CMK (cell line): Measurements from ENCODE around the gene FBXL7.

ENCODE experiments used
- DNase-seq: peaks from one replicate; pipeline ENCODE4 v3.0.0-alpha.2; 2010; ENCODE audit warnings: low read depth

FBXL7 gene

GRCh38 chr5:15893866-15894265 lies 393.9 kb downstream of the FBXL7 start:
- no peak for DNase-seq

GRCh38 chr5:15897656-15898055 lies 397.7 kb downstream of the FBXL7 start:
- DNase-seq = no peak

GRCh38 chr5:15898641-15899040 lies 398.7 kb downstream of the FBXL7 start:
- no peak for DNase-seq

- no peak for DNase-seq
Observed at GRCh38 chr5:15899481-15899880, 399.5 kb downstream of the FBXL7 start.

GRCh38 chr5:15901151-15901550 lies 401.2 kb downstream of the FBXL7 start:
- no peak for DNase-seq

GRCh38 chr5:15902066-15902465 lies 402.1 kb downstream of the FBXL7 start:
- no peak for DNase-seq

- DNase-seq = no peak
Observed at GRCh38 chr5:15904899-15905830, 405.2 kb downstream of the FBXL7 start.

- no peak for DNase-seq
Observed at GRCh38 chr5:15914638-15915037, 414.7 kb downstream of the FBXL7 start.

GRCh38 chr5:15926586-15926985 lies 426.6 kb downstream of the FBXL7 start:
- no peak for DNase-seq

- DNase-seq = no peak
Observed at GRCh38 chr5:15927710-15928380, 427.9 kb downstream of the FBXL7 start.

GRCh38 chr5:15929611-15930263 lies 429.8 kb downstream of the FBXL7 start:
- no peak for DNase-seq

GRCh38 chr5:15932066-15932465 lies 432.1 kb downstream of the FBXL7 start:
- no peak for DNase-seq

- DNase-seq = no peak
Observed at GRCh38 chr5:15933259-15934207, 433.6 kb downstream of the FBXL7 start.

GRCh38 chr5:15936505-15937245 lies 436.7 kb downstream of the FBXL7 start:
- DNase-seq = no peak

GRCh38 chr5:15937708-15938107 lies 437.7 kb downstream of the FBXL7 start:
- DNase-seq = no peak

- DNase-seq = no peak
Observed at GRCh38 chr5:15938186-15938585, 438.2 kb downstream of the FBXL7 start.

GRCh38 chr5:15938961-15939360 lies 439.0 kb downstream of the FBXL7 start:
- no peak for DNase-seq

GRCh38 chr5:15940905-15941304 lies 440.9 kb downstream of the FBXL7 start:
- no peak for DNase-seq

GRCh38 chr5:15943487-15943886 lies 443.5 kb downstream of the FBXL7 start:
- no peak for DNase-seq

GRCh38 chr5:15946026-15946425 lies 446.0 kb downstream of the FBXL7 start:
- DNase-seq = no peak

GRCh38 chr5:15948190-15948589 lies 448.2 kb downstream of the FBXL7 start:
- DNase-seq = no peak
